Uterus (tissue), 2 donors: Measurements from ENCODE around the gene DLG1.

Experiments
- CTCF ChIP-seq, 4 experiments: fragments of 200-600 bp in 2 of 4; fragments of 450-650 bp in 2 of 4; sonication (generic) in 2 of 4; IDR thresholded peaks; one replicate each; pipeline ENCODE4 v1.5.1; 2016 to 2019; ENCODE audit warnings: antibody characterized with exemption in 4 of 4, mild to moderate bottlenecking in 2 of 4, moderate library complexity in 1 of 4
- POLR2A ChIP-seq, 2 donors: fragments of 450-650 bp; IDR thresholded peaks; one replicate each; pipeline ENCODE4 v1.6.1; 2016; ENCODE audit warnings: antibody characterized with exemption in 2 of 2, mild to moderate bottlenecking in 1 of 2, moderate library complexity in 1 of 2

DNA sequence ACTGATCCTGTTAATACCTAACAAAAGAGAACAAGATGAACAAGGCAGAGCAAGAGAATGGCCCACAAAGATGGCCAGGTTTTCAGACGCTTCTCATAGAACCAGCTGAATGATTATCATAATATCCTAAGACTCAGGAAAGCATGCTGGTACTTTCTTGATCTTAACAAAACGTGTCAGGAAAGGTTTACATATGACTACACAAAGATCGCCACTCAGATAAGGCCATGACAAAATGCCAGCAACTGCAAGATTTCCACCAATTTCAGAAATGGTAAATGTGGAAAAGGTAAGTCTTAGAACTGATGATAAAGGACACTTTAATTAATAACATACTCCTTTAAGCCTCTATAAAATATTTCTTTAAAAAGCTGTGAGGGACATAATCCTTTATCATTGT lies 108.8 kb downstream of the DLG1 start:
- TF ChIP-seq POLR2A (IDR thresholded peaks at IDR 0.05) (no peak), CTCF (IDR thresholded peaks at IDR 0.05) (no peak)
